HG02642 (cell line): ENCODE measurements around the gene USP11.
A peak's percentile ranks its signal among the peaks of the same experiment; 100 is the strongest.

Source experiments
- ATAC-seq: cut with Tn5 transposase; IDR thresholded peaks from one replicate; pipeline ENCODE4 v1.9.1; 2021; ENCODE audit warnings: mild to moderate bottlenecking; ENCODE audit not compliant: unreplicated experiment, poor library complexity

The USP11 gene

GRCh38 chrX:47202316-47202715 lies 30.5 kb upstream of the USP11 start:
- no peak for ATAC-seq

GRCh38 chrX:47202877-47203276 lies 29.9 kb upstream of the USP11 start:
- no peak for ATAC-seq

GRCh38 chrX:47204970-47205369 lies 27.8 kb upstream of the USP11 start:
- ATAC-seq: no peak

- ATAC-seq: no peak
Measured at GRCh38 chrX:47206316-47206715, 26.5 kb upstream of the USP11 start.

GRCh38 chrX:47208108-47208507 lies 24.7 kb upstream of the USP11 start:
- no peak for ATAC-seq

- no peak for ATAC-seq
Measured at GRCh38 chrX:47209508-47210238, 23.1 kb upstream of the USP11 start.

- no peak for ATAC-seq
Measured at GRCh38 chrX:47210661-47211425, 22.0 kb upstream of the USP11 start.

GRCh38 chrX:47212381-47213293 lies 20.2 kb upstream of the USP11 start:
- no peak for ATAC-seq

GRCh38 chrX:47214435-47215077 lies 18.3 kb upstream of the USP11 start:
- no peak for ATAC-seq

GRCh38 chrX:47215291-47215900 lies 17.4 kb upstream of the USP11 start:
- ATAC-seq: no peak

GRCh38 chrX:47216393-47216925 lies 16.4 kb upstream of the USP11 start:
- ATAC-seq: no peak

- no peak for ATAC-seq
Measured at GRCh38 chrX:47217121-47217851, 15.5 kb upstream of the USP11 start.

- ATAC-seq: peak; percentile 89
Measured at GRCh38 chrX:47217852-47218279, 14.9 kb upstream of the USP11 start.

GRCh38 chrX:47218280-47218919 lies 14.4 kb upstream of the USP11 start, which contains the start of gene CDK16:
TSS of gene CDK16 (plus strand) at chrX:47218681. CDS start at chrX:47223558, 4,877 bp downstream.
- ATAC-seq: peak; percentile 42

- no peak for ATAC-seq
Measured at GRCh38 chrX:47218920-47219815, 13.6 kb upstream of the USP11 start.

- ATAC-seq: no peak
Measured at GRCh38 chrX:47221756-47222155, 11.1 kb upstream of the USP11 start.

GRCh38 chrX:47222751-47223350 lies 10.0 kb upstream of the USP11 start:
- ATAC-seq: no peak
